ENCODE measurements around the gene TFAP2D.

Gene TFAP2D

DNA sequence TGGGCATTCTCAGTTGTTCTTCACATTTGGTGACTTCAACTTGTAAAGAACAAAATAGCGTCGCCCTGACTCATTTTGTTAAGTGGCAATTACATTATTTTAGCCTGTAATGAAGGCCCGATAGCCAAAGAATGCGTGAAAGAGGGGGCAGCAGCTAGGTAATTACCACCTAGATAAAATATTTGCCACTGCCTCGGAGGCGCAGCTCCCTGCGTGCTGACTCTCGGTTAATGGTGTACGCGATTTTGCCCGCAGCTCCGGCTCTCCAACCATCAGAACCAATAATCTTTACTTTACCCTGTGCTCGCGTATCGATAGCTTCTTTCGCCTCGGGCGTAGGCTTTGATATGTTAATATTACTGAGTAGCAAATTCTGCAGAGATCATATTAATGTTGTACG, 8.7 kb downstream of the TFAP2D start:
- no peak for DNase-seq

DNA sequence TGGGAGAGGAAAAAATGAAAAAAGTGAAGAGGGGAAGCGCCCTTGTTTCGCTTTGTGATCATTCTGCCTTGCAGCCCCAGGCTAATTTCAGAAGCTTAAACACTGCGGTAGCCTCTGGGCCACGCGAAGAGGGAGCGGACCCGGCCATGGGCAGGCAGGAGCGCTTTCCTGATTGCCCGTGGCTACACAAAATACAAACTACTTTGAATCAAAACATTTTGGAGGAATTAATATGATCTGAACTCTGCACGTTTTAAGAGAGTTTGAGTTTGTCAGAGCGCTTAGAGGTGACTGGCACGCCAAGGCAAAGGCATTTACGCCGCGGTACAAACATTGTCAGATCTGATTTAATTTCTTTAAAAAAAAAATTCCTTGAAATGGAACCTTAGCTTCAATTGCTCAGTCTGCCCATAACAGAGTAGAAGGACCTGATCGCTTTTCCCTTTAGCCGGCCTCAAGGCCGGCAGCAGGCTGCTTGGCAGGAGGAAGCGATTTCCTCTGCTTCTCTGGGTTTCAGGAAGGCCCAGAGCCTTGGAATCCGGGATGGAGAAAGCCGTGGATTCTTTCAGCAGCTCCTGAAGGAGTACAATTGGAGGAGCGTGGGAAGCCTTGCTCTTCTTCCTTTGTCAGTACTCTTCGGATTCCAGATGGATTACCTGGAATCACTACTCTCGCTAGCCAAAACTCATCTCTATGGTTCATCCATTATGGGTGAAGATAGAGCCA, 9.7 kb downstream of the TFAP2D start:
- no peak for DNase-seq

DNA sequence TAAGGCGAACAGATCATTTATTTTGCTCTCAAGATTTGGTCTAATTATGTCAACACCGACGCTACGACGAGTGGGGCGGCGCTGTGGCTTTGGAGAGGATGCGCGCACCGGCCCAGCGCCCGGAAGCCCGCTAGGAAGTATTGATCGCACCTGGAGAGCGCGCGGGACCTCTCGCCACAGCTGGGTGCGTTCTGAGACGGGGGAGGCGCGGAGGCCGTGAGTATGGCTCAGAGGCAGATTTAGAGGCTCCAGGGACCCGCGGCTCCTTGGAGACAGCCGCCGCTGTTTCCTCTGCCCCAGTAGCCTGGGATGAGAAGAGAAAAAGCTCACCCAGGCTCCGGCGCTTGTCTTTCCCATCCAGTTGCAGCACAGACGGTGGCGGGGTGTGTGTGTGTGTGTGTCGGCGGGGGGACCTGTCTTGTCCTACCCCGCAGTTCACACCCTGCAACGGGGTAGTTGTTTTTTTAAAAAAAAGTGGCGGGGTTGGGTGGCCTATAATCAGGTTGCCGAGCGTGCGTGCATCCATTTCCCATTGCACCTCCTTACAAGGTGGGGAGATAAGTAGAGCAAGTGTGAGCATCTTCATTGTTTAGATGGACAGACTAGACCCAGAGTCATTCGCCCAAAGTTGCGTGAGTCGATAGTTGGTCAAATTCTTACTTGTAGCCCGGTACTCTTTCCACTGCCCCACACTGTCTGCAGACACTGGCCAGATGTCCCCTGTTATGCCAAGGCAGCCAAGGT, 11.2 kb downstream of the TFAP2D start:
- no peak for DNase-seq

DNA sequence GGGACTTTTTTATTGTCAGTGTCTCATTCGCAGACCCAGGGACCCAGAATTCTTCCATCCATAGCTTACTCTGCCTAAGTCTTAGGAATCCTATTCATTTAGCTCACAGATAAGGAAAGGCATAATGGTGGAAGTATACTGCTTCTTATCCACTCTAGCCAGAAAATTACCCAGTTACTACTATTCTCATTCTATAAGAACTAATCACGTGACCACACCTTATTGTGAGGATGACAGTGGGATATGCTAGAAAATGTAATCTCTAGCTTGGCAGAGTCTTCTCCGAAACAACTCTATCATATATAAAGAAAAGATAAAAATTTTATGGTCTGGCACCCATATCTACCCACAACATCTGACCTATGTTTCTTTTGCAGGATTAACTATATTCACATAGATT, 21.2 kb downstream of the TFAP2D start:
- no peak for DNase-seq

GRCh38 chr6:50742161-50742560, 28.8 kb downstream of the TFAP2D start:
- DNase-seq, result no peak

DNA sequence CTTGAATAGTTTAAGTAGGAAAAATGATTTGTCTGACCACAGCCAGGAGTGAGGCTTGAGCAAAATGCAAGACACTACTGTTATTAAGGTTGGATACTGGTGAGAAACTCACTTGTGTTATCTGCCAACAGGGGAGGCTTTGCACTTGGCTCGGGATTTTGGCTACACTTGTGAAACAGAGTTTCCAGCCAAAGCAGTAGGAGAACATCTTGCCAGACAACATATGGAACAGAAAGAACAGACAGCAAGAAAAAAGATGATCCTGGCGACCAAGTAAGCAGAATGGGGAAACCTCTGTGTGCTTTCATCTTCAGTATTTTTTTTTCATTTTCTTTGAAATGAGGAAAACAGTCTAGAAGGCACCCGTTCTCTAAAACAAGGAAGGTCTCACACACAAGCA, 31.6 kb downstream of the TFAP2D start:
- DNase-seq, result no peak

DNA sequence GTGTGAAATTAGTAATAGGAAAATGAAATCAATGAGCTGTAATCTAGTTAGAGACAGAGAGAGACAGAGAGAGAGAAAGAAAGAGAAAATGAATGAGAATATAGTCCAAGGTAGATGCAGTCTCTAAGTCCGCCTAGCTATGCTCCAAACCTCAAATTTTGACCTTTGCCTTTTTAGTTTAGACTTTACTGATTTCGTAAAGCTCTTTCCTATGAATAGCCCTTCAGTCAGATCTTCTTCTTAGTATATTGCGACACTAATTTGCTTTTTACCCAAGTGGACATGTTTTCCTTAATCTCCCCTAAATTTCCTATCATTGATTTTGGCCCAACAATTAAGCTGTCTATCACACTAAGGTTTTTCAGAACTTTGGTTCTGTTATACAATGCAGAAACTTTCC, 49.5 kb downstream of the TFAP2D start:
- no peak for DNase-seq

GRCh38 chr6:50778696-50779095, 65.4 kb downstream of the TFAP2D start:
- no peak for DNase-seq

GRCh38 chr6:50780382-50780781, 67.1 kb downstream of the TFAP2D start:
- DNase-seq, result no peak

DNA sequence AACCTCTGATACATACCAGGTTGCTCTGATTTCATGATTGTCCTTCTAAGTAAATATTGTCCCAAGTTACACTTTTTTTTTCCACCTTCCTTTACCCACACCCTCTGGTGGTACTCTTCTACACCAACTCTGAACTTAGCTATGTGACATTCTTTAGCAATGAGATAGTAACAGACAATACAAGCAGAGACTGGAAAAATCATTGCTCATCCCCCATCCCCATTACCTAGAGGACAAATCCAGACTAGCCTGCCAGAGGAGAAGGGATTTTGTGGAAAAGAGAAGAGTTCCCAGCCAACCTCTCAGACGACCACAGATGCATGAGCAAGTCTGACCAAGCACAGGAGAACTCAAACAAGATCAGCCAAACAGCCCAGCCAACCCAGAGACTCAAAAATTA, 72.6 kb downstream of the TFAP2D start:
- no peak for DNase-seq

- DNase-seq, result peak; percentile 2
Observed at GRCh38 chr6:50791900-50792508, 78.7 kb downstream of the TFAP2D start.

GRCh38 chr6:50792771-50793170, 79.4 kb downstream of the TFAP2D start:
- no peak for DNase-seq

DNA sequence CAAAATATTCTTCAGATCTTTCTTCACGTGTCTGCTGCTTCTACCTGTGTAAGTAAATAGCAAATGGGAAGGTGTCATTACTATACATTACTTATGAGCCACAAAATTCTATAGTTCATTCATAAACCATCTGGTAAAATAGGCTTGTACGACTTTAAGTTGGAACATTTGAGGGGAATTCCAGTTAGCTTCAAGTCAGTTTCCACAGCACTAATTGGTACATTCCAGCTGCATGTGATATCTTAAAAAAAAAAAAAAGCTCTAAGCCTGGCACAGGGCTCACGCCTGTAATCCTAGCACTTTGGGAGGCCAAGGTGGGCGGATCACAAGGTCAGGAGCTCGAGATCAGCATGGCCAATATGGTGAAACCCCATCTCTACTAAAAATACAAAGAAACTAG, 82.2 kb downstream of the TFAP2D start:
- DNase-seq, result no peak

DNA sequence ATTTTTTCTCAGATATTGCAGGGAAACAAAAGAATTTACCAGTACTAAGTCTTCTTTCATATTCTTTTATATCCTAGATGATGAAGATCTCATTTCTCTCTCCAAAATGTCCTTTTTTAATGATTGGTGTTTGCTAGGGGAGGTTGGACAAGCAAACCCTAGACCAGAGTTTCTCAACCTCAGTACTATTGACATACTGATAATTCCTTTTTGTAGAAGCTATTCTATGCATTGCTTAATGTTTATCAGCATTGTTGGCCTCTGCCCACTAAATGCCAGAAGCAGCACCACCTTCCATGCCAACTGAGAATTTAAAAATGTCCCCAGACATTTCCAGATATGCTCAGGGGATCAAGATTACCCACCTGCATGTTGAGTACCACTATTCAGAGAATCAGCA, 91.0 kb downstream of the TFAP2D start:
- no peak for DNase-seq

- DNase-seq, result no peak
Observed at GRCh38 chr6:50807035-50807434, 93.7 kb downstream of the TFAP2D start.

GRCh38 chr6:50815436-50816114, 102.2 kb downstream of the TFAP2D start:
- no peak for DNase-seq

GRCh38 chr6:50816115-50816675, 102.9 kb downstream of the TFAP2D start:
- peak; percentile 8 for DNase-seq

DNA sequence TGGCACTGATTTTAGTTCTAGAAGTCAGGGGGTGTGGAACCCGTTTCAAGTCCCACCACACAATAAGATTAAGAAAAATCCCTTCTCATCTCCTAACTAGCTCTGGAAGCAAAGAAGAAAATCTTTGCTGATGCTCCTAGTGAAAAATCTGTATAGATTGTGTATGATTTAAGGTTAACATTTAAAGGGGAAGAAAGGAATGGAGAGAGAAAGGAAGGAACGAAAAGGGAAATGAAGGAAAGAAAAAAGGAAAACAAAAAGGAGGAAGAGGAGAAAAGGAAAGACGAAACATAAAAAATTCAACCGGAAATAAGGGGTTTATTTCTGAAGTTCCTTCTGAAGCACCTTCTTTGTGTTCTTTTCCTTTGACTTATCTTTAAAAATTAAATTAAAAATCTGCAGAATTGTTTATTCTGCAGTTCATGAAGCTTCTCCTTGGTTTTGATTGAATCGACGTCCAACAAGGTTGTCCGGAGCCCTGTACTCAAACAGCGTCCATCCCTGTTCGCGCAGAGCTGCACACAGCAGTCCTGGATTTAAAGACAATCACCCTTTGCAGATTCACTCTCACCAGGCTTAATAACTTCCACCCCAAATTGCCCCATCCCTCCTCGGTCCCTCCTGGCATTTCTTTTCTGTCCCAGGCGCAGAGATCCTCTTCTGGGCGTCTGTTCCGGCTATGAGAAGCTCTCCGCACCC, 103.8 kb downstream of the TFAP2D start:
- no peak for DNase-seq

GRCh38 chr6:50817646-50817950, 104.3 kb downstream of the TFAP2D start:
- no peak for DNase-seq

DNA sequence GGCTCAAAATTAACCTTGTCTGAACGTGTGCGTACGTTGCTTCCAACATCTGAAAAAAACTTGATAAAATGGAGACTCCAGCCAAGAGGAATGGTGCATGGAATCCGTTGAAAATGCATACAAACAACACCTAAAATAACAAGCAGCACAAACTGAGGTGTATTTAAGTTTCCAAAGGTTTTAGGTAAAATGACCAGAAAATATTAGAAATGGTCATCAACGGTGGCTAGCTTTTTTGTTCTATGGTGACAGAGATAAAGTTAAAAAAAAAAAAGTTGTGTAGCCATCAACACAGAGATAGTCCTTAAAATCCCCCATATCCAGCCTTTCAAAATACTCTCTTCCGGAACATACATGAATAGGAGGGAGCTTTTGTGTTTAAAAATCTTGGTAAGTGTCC, 104.7 kb downstream of the TFAP2D start:
- no peak for DNase-seq

- no peak for DNase-seq
Observed at GRCh38 chr6:50818673-50819072, 105.3 kb downstream of the TFAP2D start, which contains the start of gene TFAP2B. TSS of gene TFAP2B (plus strand) at chr6:50818871. CDS start at chr6:50818892, 21 bp downstream.

DNA sequence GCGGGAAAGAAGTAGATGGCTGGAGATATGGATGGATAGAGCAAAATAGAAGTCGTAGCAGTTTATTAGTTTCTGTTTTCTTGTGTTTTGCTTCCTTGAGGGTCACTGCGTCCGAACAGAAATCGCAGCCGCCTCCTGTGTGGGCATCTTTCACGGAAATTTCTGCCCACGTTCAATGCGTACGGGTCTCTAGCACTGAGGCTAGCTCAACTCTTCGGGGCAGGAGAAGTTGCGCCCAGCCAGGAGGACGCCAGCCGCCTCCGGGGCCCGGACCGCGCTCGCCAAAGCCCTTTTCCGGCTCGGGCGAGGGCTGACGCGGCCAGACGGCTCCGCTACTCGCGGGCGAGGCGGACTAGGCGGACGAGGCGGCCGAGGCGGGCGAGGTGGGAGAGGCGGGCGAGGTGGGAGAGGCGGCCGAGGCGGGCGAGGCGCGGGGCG, 106.2 kb downstream of the TFAP2D start:
- no peak for DNase-seq

All from GDM1 (cell line).